ENCODE data around the gene HRAS. TPM values are rescaled to one million over a fixed set of nuclear protein-coding genes. Genes with fewer than 3 reads are reported as not detected.

Gene HRAS
- total RNA-seq, 2 donors from 2014 or later = 13.0 to 15.8 TPM

GRCh38 chr11:573146-573759 is 37.9 kb upstream of the HRAS start:
- no peak for DNase-seq
- Histone ChIP-seq H3K9me3 (no peaks in the 10 kb centered on the region), H3K4me1 (peaks cover 37% of the 10 kb centered on the region), H3K4me3 (no peak overlapping the region), H3K27ac (no peak overlapping the region), H3K36me3 (replicated peaks in 1 of 2; ENCODE audit: insufficient read depth in 1 of 2, low read depth in 2 of 2) (no peaks in the 10 kb centered on the region), H3K27me3 (no peaks in the 10 kb centered on the region)
- no peak for TF ChIP-seq POLR2A (IDR thresholded peaks at IDR 0.05)
- TF ChIP-seq CTCF (IDR thresholded peaks at IDR 0.05) = no peak
- 76 to 88% methylated on average over 4 to 16 of the region's 16 CpGs for WGBS, 2 donors
- intact Hi-C loops (cut with DNase I) = no loop called here
- ATAC-seq = no peak

- no peaks in the 10 kb centered on the region for H3K36me3 ChIP-seq (replicated peaks in 1 of 2; ENCODE audit: insufficient read depth in 1 of 2, low read depth in 2 of 2)
- DNase-seq (no peak), ATAC-seq (no peak)
- WGBS, 2 donors = 74 to 80% methylated on average over 1 to 8 of the region's 8 CpGs
- H3K4me1 ChIP-seq = peaks cover 31% of the 10 kb centered on the region
- H3K27ac ChIP-seq = no peak overlapping the region
- no peaks in the 10 kb centered on the region for H3K9me3 ChIP-seq
- intact Hi-C loops (cut with DNase I) = no loop called here
- no peak for TF ChIP-seq POLR2A (IDR thresholded peaks at IDR 0.05)
- TF ChIP-seq CTCF (IDR thresholded peaks at IDR 0.05) = no peak
- H3K27me3 ChIP-seq = no peaks in the 10 kb centered on the region
- H3K4me3 ChIP-seq = no peak overlapping the region
Observed at GRCh38 chr11:571802-572185, 36.4 kb upstream of the HRAS start.

DNA sequence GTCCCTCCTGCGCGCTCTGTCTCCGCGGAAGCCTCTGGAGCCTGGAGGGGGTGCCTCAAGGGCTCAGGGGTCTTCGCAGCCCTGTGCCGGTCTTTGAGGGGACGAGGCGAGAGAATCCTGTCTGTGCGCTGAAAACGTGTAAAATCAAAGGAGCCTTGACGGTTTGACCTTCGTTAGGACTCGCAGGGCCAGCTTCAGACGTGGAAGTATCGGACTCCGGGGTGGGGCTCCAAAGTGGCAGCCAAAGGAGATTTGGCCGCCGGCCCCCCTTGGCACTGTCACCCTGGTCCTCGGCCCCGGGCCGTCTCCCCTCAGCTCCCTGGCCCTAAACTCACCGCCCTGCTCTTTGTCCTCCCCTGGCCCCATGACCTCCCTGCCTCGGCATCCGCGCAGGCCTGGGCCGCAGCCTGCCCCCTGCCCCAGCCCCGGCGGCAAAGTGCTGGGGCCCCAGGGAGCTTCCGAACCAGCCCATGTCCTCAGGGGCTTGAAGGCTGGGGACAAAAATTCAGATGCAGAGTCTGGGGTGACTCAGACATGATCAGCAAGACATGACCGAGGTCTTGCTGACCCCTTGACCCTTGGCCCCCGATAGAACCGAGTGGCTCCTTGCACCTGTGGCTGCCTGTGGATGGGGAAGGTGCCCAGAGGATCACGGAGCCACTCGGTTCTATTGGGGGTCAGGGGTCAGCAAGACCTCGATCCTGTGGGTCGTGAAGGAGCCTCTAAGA is 33.9 kb upstream of the HRAS start:
- Histone ChIP-seq H3K27ac (peak overlapping the region in 3 of 4 donors; percentile 53 to 81 (median 72)), H3K36me3 (replicated peaks in 1 of 2; ENCODE audit: insufficient read depth in 1 of 2, low read depth in 2 of 2) (no peaks in the 10 kb centered on the region), H3K4me1 (peaks cover 19% of the 10 kb centered on the region), H3K27me3 (no peaks in the 10 kb centered on the region), H3K4me3 (peak overlapping the region in 1 of 2 donors; percentile 18), H3K9me3 (no peaks in the 10 kb centered on the region)
- WGBS, 2 donors = 40 to 41% methylated on average over 17 to 36 of the region's 36 CpGs
- intact Hi-C loops (cut with DNase I) = no loop called here
- DNase-seq (no peak), ATAC-seq (no peak)
- TF ChIP-seq POLR2A (IDR thresholded peaks at IDR 0.05) (no peak), CTCF (IDR thresholded peaks at IDR 0.05) (no peak)

DNA sequence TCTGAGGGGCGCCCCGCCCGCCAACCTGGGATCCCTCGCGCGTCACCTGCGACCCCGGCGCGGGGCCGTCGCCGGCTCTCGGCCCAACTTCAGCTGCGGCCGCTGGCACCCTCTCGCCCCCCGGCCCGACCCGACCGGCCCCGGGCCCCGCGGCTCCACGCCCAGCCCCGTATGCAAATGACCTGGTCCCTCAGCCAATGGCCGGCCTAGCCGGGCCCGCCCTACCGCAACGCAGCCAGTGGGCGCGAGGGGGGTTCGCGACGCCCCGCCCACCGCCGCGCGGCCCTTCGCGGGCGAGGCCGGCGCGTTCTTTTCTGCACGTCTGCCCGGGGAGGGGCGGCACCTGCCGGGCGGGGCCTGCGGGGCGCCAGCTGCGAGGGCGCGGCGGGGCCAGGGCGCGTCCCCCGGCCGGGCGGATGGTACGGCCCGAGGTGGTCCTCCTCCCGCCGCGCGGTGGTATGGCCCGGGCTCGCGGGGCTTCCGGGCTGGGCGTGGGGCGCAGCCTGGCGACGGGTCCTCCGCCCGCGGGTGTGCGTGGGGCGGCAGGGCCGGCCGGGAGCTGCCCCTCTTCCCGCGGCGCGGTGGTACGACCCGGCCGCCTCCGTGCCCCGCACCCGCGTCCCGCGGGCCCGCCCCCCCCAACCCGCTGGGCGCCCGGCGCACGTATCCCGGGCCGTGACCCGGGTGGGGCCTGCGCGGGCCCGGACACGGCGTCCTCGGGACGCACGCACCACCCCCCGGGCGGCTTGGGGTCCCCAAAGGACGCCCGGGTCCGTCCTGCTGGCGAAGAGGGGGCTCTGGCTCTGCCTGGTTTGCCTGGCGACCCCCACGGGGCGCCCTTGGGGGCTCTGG is 33.2 kb upstream of the HRAS start:
- Histone ChIP-seq H3K36me3 (replicated peaks in 1 of 2; ENCODE audit: insufficient read depth in 1 of 2, low read depth in 2 of 2) (no peaks in the 10 kb centered on the region), H3K4me3 (peak overlapping the region in 1 of 2 donors; percentile 18), H3K27me3 (no peaks in the 10 kb centered on the region), H3K4me1 (peaks cover 25% of the 10 kb centered on the region), H3K9me3 (no peaks in the 10 kb centered on the region), H3K27ac (peak overlapping the region; percentile 53 to 81 (median 76))
- ATAC-seq = peak; percentile 95
- peak; percentile 95 to 96 (median 95) for DNase-seq
- TF ChIP-seq POLR2A (IDR thresholded peaks at IDR 0.05) (peak in 1 of 3 donors; percentile 20), CTCF (IDR thresholded peaks at IDR 0.05) (peak in 2 of 7 experiments; percentile 19 to 24)
- intact Hi-C loops (cut with DNase I) = no loop called here
- 0% methylated on average over 6 to 78 of the region's 123 CpGs for WGBS, 2 donors

All from body of pancreas (tissue), 4 donors.